Endothelial cell of umbilical vein (primary cell): ENCODE data around the gene MAPKAP1.

Experiments used
- EZH2 ChIP-seq: IDR thresholded peaks from 2 replicates; pipeline ENCODE4 v1.6.1; 2012; ENCODE audit warnings: borderline replicate concordance, low read depth, mild to moderate bottlenecking, moderate library complexity, low read length, inconsistent platforms; ENCODE audit not compliant: severe bottlenecking
- FOS ChIP-seq: IDR thresholded peaks from 2 replicates; pipeline ENCODE4 v1.6.1; 2011; ENCODE audit warnings: mild to moderate bottlenecking, low read length, moderate library complexity, borderline replicate concordance; ENCODE audit not compliant: insufficient read depth
- JUN ChIP-seq: IDR thresholded peaks from 2 replicates; pipeline ENCODE4 v1.6.1; 2011; ENCODE audit warnings: borderline replicate concordance, low read depth; ENCODE audit not compliant: insufficient read length, insufficient read depth
- MAX ChIP-seq: IDR thresholded peaks from 2 replicates; pipeline ENCODE4 v1.6.1; 2011; ENCODE audit not compliant: insufficient read depth, insufficient read length
- MYC ChIP-seq: IDR thresholded peaks from one replicate; pipeline ENCODE4 v1.6.1; 2011; ENCODE audit warnings: mild to moderate bottlenecking, low read depth, low read length
- POLR2A ChIP-seq: IDR thresholded peaks from 2 replicates; pipeline ENCODE4 v1.6.1; 2012; ENCODE audit warnings: low read depth, mild to moderate bottlenecking, control low read depth, low read length
- POLR2AphosphoS5 ChIP-seq: IDR thresholded peaks from 2 replicates; pipeline ENCODE4 v1.6.1; 2012; ENCODE audit warnings: low read depth, mild to moderate bottlenecking, control low read depth, low read length, moderate library complexity; ENCODE audit not compliant: insufficient read depth
- TF ChIP-seq, protein P1 (sequence below), 2 donors: IDR thresholded peaks; 1 replicate in 1 of 2; 2 replicates in 1 of 2; pipeline ENCODE4 v1.5.1; 2011; ENCODE audit warnings: low read length in 2 of 2, mild to moderate bottlenecking in 2 of 2, moderate library complexity in 2 of 2, control low read depth in 1 of 2, inconsistent platforms in 1 of 2, low read depth in 1 of 2; ENCODE audit not compliant: insufficient read depth in 1 of 2; ENCODE audit errors: extremely low read depth in 1 of 2

GRCh38 chr9:125479846-125480615 lies 227.0 kb downstream of the MAPKAP1 start:
- TF ChIP-seq POLR2AphosphoS5 (no peak), MAX (no peak), JUN (no peak), POLR2A (no peak), FOS (no peak), EZH2 (no peak), MYC (no peak)
- TF ChIP-seq, protein P1, sequence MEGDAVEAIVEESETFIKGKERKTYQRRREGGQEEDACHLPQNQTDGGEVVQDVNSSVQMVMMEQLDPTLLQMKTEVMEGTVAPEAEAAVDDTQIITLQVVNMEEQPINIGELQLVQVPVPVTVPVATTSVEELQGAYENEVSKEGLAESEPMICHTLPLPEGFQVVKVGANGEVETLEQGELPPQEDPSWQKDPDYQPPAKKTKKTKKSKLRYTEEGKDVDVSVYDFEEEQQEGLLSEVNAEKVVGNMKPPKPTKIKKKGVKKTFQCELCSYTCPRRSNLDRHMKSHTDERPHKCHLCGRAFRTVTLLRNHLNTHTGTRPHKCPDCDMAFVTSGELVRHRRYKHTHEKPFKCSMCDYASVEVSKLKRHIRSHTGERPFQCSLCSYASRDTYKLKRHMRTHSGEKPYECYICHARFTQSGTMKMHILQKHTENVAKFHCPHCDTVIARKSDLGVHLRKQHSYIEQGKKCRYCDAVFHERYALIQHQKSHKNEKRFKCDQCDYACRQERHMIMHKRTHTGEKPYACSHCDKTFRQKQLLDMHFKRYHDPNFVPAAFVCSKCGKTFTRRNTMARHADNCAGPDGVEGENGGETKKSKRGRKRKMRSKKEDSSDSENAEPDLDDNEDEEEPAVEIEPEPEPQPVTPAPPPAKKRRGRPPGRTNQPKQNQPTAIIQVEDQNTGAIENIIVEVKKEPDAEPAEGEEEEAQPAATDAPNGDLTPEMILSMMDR (IDR thresholded peaks at IDR 0.05; ENCODE audit: extremely low read depth in 1 of 2, insufficient read depth in 1 of 2, low read depth in 1 of 2, low read length in 2 of 2): no peak
